Skeletal muscle tissue (tissue), 4 donors: ENCODE measurements around the gene DUOX2. TPM values are rescaled to one million over a fixed set of nuclear protein-coding genes. Genes with fewer than 3 reads are reported as not detected.
"Not testable (repeated sequence)": the region's sequence is repeated elsewhere in the genome, so short reads cannot be mapped to it uniquely, and the experiment has no call there.

Experiments
- H3K27ac ChIP-seq: one replicate; pipeline ENCODE4 v1.7.0; 2013; ENCODE audit warnings: mild to moderate bottlenecking, low read depth, low read length, inconsistent platforms
- H3K27me3 ChIP-seq, 3 donors: one replicate each; pipeline ENCODE4 v1.7.0; 2013; ENCODE audit warnings: low read length in 3 of 3; ENCODE audit not compliant: control insufficient read depth in 3 of 3, insufficient read depth in 3 of 3
- H3K36me3 ChIP-seq, 3 donors: one replicate each; pipeline ENCODE4 v1.7.0; 2013; ENCODE audit warnings: low read length in 3 of 3; ENCODE audit not compliant: control insufficient read depth in 3 of 3, insufficient read depth in 3 of 3
- H3K4me1 ChIP-seq, 3 donors: one replicate each; pipeline ENCODE4 v1.7.0; 2013; ENCODE audit warnings: low read length in 3 of 3, mild to moderate bottlenecking in 3 of 3; ENCODE audit not compliant: control insufficient read depth in 3 of 3, insufficient read depth in 3 of 3
- H3K4me3 ChIP-seq, 3 donors: one replicate each; pipeline ENCODE4 v1.7.0; 2013; ENCODE audit warnings: low read length in 3 of 3
- H3K9ac ChIP-seq, 3 donors: one replicate each; pipeline ENCODE4 v1.7.0; 2013; ENCODE audit warnings: low read length in 3 of 3, mild to moderate bottlenecking in 3 of 3, moderate library complexity in 2 of 3, low read depth in 1 of 3
- H3K9me3 ChIP-seq, 3 donors: one replicate each; pipeline ENCODE4 v1.7.0; 2013; ENCODE audit warnings: low read length in 3 of 3; ENCODE audit not compliant: control insufficient read depth in 3 of 3
- total RNA-seq: library from RNA; depleted of rRNA; stranded (reverse); fragments of >200 nt; gene quantifications from one replicate; pipeline ENCODE4 v1.2.3, GENCODE V29; 2014
- donor health status: Osteomylitis.

The DUOX2 gene
- total RNA-seq, 1 donor from 2014 or later: under 0.01 TPM

- H3K27ac ChIP-seq: no peak overlapping the region
- H3K4me1 ChIP-seq: peaks cover 0 to 3% (median 0%) of the 10 kb centered on the region in 3 donors
- no peak overlapping the region for H3K4me3 ChIP-seq
- no peak overlapping the region for H3K9ac ChIP-seq
- no peaks in the 10 kb centered on the region for H3K36me3 ChIP-seq
- peaks cover 0 to 3% (median 2%) of the 10 kb centered on the region in 3 donors for H3K27me3 ChIP-seq
- no peaks in the 10 kb centered on the region for H3K9me3 ChIP-seq
These were observed 22.8 kb downstream of the DUOX2 start for GRCh38 chr15:45091161-45091560.

DNA sequence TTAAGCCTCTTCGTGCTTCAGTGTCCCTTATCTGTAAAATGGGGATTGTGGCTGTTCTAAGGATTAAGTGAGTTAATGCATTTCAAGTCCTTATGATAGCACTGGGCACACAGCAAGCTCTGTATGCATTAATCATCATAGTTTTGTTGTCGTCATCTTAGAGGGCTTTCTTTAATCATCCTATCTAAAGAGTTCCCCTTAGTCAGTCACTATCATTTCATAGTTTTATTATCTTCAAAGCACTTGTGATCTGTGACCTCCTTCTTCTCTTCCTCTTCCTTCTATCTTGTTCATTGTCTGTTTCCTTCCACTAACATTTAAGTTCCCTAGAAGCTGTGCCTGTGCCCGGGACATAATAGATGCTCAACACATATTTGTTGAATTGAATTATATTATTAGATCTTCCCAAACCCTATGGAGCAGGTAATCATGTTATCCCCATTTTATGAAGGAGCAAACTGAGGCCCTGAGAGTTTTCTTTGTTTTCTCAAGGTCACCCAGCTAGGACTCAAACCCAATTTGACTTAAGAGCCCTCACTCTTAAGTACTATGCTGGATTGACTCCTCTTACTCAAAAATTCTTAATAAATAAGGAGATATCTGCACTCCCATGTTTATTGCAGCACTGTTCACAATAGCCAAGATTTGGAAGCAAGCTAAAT is 24.1 kb downstream of the DUOX2 start:
- Histone ChIP-seq H3K4me3 (no peak overlapping the region), H3K27ac (no peak overlapping the region), H3K9ac (no peak overlapping the region), H3K9me3 (no peaks in the 10 kb centered on the region), H3K27me3 (peaks cover 0 to 3% (median 2%) of the 10 kb centered on the region in 3 donors), H3K36me3 (no peaks in the 10 kb centered on the region), H3K4me1 (peaks cover 0 to 3% (median 0%) of the 10 kb centered on the region in 3 donors)

DNA sequence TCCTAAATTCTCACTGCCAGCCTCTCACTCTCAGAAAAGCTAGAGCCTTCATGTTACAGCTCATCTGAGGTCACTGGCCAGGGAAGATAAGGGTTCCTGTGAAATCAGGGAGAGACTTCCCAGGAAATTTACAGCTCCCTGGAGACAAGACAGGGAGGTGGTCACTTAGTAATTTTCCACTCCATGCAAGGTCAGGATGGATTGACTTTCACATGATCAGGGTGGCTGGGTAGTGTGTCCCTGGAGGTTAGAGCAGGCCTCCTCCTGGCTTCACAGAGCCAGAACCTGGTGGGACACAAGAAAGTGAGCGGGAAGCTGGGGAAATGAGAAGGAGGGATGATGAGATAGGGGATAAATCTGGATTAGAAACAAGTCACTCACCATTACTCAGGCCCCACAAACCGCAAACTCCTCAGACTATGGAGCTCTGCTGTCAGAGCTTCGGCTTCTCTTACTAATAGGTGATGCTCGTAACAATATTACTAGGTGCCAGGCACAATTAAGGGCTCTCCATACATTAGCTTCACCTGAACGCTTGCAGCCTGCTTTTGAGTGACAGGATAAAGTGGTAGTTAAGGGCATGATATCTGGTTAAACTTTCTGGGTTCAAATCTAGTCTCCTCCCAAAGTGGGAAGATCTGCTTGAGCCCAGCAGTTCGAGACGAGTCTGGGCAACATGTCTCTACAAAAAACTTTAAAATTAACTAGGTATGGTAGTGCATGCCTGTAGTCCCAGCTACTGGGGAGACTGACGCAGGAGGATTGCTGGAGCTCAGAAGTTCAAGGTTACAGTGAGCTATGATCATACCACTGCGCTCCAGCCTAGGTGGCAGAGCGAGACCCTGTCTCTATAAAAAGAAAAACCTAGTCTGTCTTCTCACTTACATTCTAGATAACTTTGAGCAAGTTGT is 24.9 kb downstream of the DUOX2 start:
- no peaks in the 10 kb centered on the region for H3K36me3 ChIP-seq
- H3K9ac ChIP-seq: no peak overlapping the region
- peaks cover 0 to 5% (median 2%) of the 10 kb centered on the region in 3 donors for H3K27me3 ChIP-seq
- no peak overlapping the region for H3K27ac ChIP-seq
- H3K4me3 ChIP-seq: no peak overlapping the region
- H3K9me3 ChIP-seq: no peaks in the 10 kb centered on the region
- peaks cover 0 to 3% (median 0%) of the 10 kb centered on the region in 3 donors for H3K4me1 ChIP-seq

GRCh38 chr15:45087513-45087912 is 26.5 kb downstream of the DUOX2 start:
- no peak overlapping the region for H3K27ac ChIP-seq

DNA sequence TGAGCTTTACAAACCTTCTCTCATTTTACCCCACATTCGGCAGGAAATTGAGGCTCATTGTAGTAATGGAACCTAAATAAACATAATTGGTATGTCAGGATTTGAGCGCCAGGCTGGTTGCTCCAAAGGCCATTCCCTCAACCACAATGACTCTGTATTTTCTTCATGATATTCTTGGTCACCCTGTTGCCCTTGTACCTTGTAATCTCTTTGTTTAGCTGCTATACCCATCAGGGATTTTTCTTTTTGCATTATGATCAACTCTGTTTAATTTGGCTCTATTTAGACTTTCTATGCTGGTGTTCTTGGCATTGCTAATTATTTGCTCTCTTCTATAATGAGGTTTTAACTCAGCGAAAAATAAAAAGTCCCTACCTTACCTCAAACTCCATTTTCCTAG is 29.8 kb downstream of the DUOX2 start:
- Histone ChIP-seq H3K9ac (no peak overlapping the region), H3K27ac (no peak overlapping the region), H3K36me3 (no peaks in the 10 kb centered on the region), H3K27me3 (peaks cover 0 to 5% (median 0%) of the 10 kb centered on the region in 3 donors), H3K4me3 (no peak overlapping the region), H3K4me1 (no peaks in the 10 kb centered on the region), H3K9me3 (no peaks in the 10 kb centered on the region)

More at GRCh38 chr15:45087513-45087912, 26.5 kb downstream of the DUOX2 start:
- Histone ChIP-seq H3K27me3 (peaks cover 0 to 5% (median 2%) of the 10 kb centered on the region in 3 donors), H3K9ac (no peak overlapping the region), H3K36me3 (no peaks in the 10 kb centered on the region), H3K9me3 (no peaks in the 10 kb centered on the region), H3K4me3 (no peak overlapping the region), H3K4me1 (peaks cover 0 to 3% (median 0%) of the 10 kb centered on the region in 3 donors)

- H3K27me3 ChIP-seq: peaks cover 0 to 5% (median 0%) of the 10 kb centered on the region in 3 donors
These were observed 30.7 kb downstream of the DUOX2 start for GRCh38 chr15:45083223-45083622.

GRCh38 chr15:45082412-45082811 is 31.6 kb downstream of the DUOX2 start:
- not testable (repeated sequence) for H3K36me3 ChIP-seq, H3K27ac ChIP-seq

More at GRCh38 chr15:45083223-45083622, 30.7 kb downstream of the DUOX2 start:
- Histone ChIP-seq H3K4me3 (no peak overlapping the region), H3K36me3 (no peaks in the 10 kb centered on the region), H3K4me1 (no peaks in the 10 kb centered on the region), H3K27ac (no peak overlapping the region), H3K9ac (no peak overlapping the region), H3K9me3 (no peaks in the 10 kb centered on the region)

DNA sequence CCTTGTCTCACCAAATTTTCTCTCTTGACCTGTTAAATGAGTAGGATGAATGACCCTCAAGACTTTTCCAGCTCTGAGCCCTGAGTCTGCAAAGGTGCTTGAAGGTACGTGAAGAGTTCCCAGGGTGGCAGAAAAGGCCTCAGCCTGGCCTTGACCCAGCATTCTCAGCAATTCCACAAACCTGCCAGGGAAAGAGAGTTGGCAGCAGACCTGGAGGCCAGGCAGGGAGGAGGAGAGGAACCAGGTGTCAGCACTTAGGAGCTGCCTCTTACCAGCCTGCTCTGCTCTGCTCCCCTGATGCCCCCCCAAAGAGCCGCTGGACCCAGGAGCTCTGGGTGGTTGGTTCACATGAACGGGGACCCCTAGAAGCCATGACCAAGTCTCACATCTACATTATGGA is 33.4 kb downstream of the DUOX2 start:
- H3K9me3 ChIP-seq, H3K36me3 ChIP-seq, H3K27ac ChIP-seq, H3K9ac ChIP-seq, H3K4me3 ChIP-seq, H3K27me3 ChIP-seq, H3K4me1 ChIP-seq: not testable (repeated sequence)

More at GRCh38 chr15:45082412-45082811, 31.6 kb downstream of the DUOX2 start:
- not testable (repeated sequence) for H3K27me3 ChIP-seq, H3K9me3 ChIP-seq, H3K4me3 ChIP-seq, H3K4me1 ChIP-seq, H3K9ac ChIP-seq

DNA sequence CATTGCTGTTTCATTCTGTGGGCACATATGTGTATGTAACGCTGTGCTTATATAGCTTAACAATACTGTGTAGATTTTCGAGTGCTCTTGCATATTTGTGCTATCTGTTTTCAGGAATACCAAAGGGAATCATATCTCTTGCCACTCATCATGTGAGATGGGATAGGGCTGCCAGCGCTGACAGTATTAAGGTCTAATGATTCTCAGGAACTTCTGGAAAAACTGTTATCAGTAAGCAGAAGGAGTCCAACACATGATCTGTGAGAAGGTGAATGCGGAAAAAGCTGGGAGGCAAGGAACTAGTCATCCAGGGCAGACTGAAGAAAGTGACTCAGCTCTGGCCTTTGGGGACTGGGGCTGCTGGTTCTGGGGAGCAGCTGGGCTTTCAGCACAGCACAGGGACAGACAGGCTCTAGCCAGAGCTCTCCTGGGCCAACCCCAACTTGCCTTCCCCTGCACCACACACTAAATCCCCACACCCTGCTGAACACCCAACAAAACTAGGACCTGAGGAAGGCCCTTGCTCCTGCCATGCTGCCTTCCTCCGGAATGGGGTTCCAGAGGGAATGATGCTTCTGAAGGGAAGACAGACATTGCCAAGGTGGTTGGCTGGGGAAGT is 34.2 kb downstream of the DUOX2 start:
- not testable (repeated sequence) for H3K9ac ChIP-seq, H3K27ac ChIP-seq, H3K36me3 ChIP-seq, H3K27me3 ChIP-seq, H3K4me3 ChIP-seq, H3K4me1 ChIP-seq, H3K9me3 ChIP-seq

- not testable (repeated sequence) for H3K27me3 ChIP-seq, H3K4me1 ChIP-seq, H3K27ac ChIP-seq, H3K9ac ChIP-seq, H3K36me3 ChIP-seq, H3K9me3 ChIP-seq, H3K4me3 ChIP-seq
These were observed 34.8 kb downstream of the DUOX2 start for GRCh38 chr15:45079201-45079600.
